Fibroblast of villous mesenchyme (primary cell): Measurements from ENCODE around the gene EPHA7. TPM values are rescaled to one million over a fixed set of nuclear protein-coding genes. Genes with fewer than 3 reads are reported as not detected.

Experiments used
- DNase-seq: peaks from one replicate; pipeline ENCODE4 v3.0.0-alpha.2; 2010; ENCODE audit warnings: low read depth
- H3K4me3 ChIP-seq: 2 replicates; pipeline ENCODE4 v1.5.1; 2011; ENCODE audit warnings: low read depth, mild to moderate bottlenecking, low read length
- CTCF ChIP-seq: IDR thresholded peaks from 2 replicates; pipeline ENCODE4 v1.5.1; 2012; ENCODE audit warnings: low read depth, mild to moderate bottlenecking, low read length; ENCODE audit not compliant: insufficient read depth
- total RNA-seq: library from RNA; depleted of rRNA; stranded (reverse); fragments of >200 nt; gene quantifications from 2 replicates; pipeline ENCODE4 v1.2.3, GENCODE V29; 2012

EPHA7 gene
- total RNA-seq, 1 donor = 0.43 TPM

GRCh38 chr6:93248631-93249030, 170.7 kb downstream of the EPHA7 start:
- H3K4me3 ChIP-seq = no peak overlapping the region
- TF ChIP-seq CTCF = no peak
- DNase-seq = no peak

GRCh38 chr6:93243231-93243778, 176.1 kb downstream of the EPHA7 start:
- TF ChIP-seq CTCF = no peak
- H3K4me3 ChIP-seq = no peak overlapping the region
- DNase-seq = no peak

GRCh38 chr6:93242049-93242448, 177.3 kb downstream of the EPHA7 start:
- TF ChIP-seq CTCF = no peak
- DNase-seq = no peak
- H3K4me3 ChIP-seq = no peak overlapping the region

DNA sequence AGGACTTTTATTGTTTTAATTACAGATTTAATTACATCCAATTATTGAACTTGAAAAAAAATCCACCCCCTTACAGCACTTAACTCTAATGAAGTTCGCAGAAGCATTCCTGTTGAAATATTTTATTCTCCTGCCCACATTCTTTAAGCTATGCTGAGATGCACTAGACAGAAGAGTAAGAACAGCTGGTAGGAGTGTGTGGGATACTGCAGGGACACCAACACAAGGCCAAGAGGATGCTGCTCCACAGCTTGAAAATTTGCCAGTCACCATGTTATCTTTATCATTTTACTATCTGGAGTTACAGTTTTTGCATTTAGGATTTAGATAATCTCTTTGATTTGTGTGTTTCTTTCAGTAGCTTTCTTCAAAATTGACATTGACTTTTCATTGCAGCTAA, 180.7 kb downstream of the EPHA7 start:
- no peak for TF ChIP-seq CTCF
- no peak for DNase-seq
- H3K4me3 ChIP-seq = no peak overlapping the region

DNA sequence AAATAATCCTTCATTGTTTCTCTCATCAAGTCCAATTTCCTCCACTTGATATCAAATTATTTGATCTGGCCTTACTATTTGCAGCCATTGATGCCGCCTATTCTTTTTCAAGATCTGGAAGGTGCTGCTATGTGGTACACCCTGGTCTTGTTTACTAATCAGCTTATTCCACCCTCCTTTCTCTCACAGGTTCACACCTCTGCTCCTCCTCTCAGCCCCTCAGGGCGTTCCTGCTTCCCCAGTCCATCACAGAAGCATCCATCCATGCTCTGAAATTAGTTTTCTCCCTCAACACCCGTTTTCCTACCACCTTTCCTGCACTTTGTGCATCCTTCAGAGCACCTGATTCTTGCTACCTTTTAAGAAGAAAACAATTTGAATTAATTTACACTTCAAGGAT, 183.6 kb downstream of the EPHA7 start:
- no peak overlapping the region for H3K4me3 ChIP-seq
- no peak for TF ChIP-seq CTCF
- no peak for DNase-seq

DNA sequence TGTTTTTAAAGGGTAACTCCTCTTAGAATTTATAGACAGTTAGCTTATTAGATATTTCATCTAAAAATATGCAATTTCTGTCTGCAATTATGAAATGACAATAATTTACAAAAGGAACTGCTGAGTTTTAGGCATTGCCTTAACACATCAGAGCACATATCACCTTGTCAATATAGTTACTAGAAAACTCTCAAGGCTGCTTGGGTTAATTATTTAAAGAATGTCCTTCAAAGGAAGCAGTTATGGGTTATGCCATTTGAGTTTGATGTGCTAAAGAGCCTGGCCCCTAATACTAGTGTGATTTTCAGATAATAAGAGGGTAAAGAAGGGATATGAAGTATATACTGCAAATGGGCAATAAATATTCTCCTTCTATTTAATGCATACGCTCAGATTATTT, 192.5 kb downstream of the EPHA7 start:
- no peak for DNase-seq
- no peak for TF ChIP-seq CTCF

More for the DNA sequence above, 192.5 kb downstream of the EPHA7 start:
- H3K4me3 ChIP-seq = no peak overlapping the region
